HEK293 (cell line): Measurements from ENCODE around the gene CDCA3.

Experiments used
- AEBP2 ChIP-seq: fragments of 450-650 bp; formaldehyde crosslinking; IDR thresholded peaks from 2 replicates; pipeline ENCODE4 v1.5.1; 2016; ENCODE audit warnings: missing biosample characterization, missing genetic modification characterization, borderline replicate concordance
- BCL11A ChIP-seq: fragments of 450-650 bp; formaldehyde crosslinking; IDR thresholded peaks from 2 replicates; pipeline ENCODE4 v1.5.1; 2016; ENCODE audit warnings: low read depth, missing biosample characterization, missing genetic modification characterization
- GLIS1 ChIP-seq: fragments of 450-650 bp; formaldehyde crosslinking; IDR thresholded peaks from 2 replicates; pipeline ENCODE4 v1.5.1; 2016; ENCODE audit warnings: missing biosample characterization, missing genetic modification characterization
- HOXD13 ChIP-seq: sonication (generic); formaldehyde crosslinking; IDR thresholded peaks from 2 replicates; pipeline ENCODE4 v1.8.0; 2022; ENCODE audit warnings: missing genetic modification reagents, borderline replicate concordance
- REPIN1 ChIP-seq: fragments of 450-650 bp; formaldehyde crosslinking; IDR thresholded peaks from 2 replicates; pipeline ENCODE4 v1.5.1; 2017; ENCODE audit warnings: missing biosample characterization, missing genetic modification characterization, low read depth
- SCRT1 ChIP-seq: fragments of 450-650 bp; formaldehyde crosslinking; IDR thresholded peaks from 2 replicates; pipeline ENCODE4 v1.5.1; 2016; ENCODE audit warnings: missing biosample characterization, missing genetic modification characterization, borderline replicate concordance
- SCRT2 ChIP-seq: fragments of 450-650 bp; formaldehyde crosslinking; IDR thresholded peaks from 2 replicates; pipeline ENCODE4 v1.5.1; 2016; ENCODE audit warnings: missing biosample characterization, missing genetic modification characterization
- TRIM28 ChIP-seq: IDR thresholded peaks from 2 replicates; pipeline ENCODE4 v1.6.1; 2011; ENCODE audit warnings: low read length, control low read depth, borderline replicate concordance
- WT1 ChIP-seq: fragments of 450-650 bp; formaldehyde crosslinking; IDR thresholded peaks from 2 replicates; pipeline ENCODE4 v1.5.1; 2016; ENCODE audit warnings: missing biosample characterization, missing genetic modification characterization
- YY1 ChIP-seq: fragments of 450-650 bp; formaldehyde crosslinking; IDR thresholded peaks from 2 replicates; pipeline ENCODE4 v1.5.1; 2018; ENCODE audit warnings: missing biosample characterization, missing genetic modification characterization
- ZBTB11 ChIP-seq: fragments of 450-650 bp; formaldehyde crosslinking; conservative IDR thresholded peaks from 2 replicates; pipeline ENCODE4 v1.5.1; 2016; ENCODE audit warnings: low read depth, missing biosample characterization, missing genetic modification characterization
- ZBTB8A ChIP-seq: fragments of 450-650 bp; formaldehyde crosslinking; IDR thresholded peaks from 2 replicates; pipeline ENCODE4 v1.5.1; 2016; ENCODE audit warnings: missing biosample characterization, missing genetic modification characterization
- ZNF184 ChIP-seq: fragments of 450-650 bp; IDR thresholded peaks from 2 replicates; pipeline ENCODE4 v1.5.1; 2018; ENCODE audit warnings: missing biosample characterization, mild to moderate bottlenecking, missing genetic modification characterization
- ZNF214 ChIP-seq: fragments of 450-650 bp; formaldehyde crosslinking; IDR thresholded peaks from 2 replicates; pipeline ENCODE4 v1.5.1; 2017; ENCODE audit warnings: missing biosample characterization, mild to moderate bottlenecking, missing genetic modification characterization, borderline replicate concordance
- ZNF221 ChIP-seq: fragments of 450-650 bp; formaldehyde crosslinking; IDR thresholded peaks from 2 replicates; pipeline ENCODE4 v1.5.1; 2017; ENCODE audit warnings: missing biosample characterization, missing genetic modification characterization, borderline replicate concordance
- ZNF239 ChIP-seq: fragments of 450-650 bp; formaldehyde crosslinking; IDR thresholded peaks from 2 replicates; pipeline ENCODE4 v1.5.1; 2016; ENCODE audit warnings: missing biosample characterization, missing genetic modification characterization
- ZNF248 ChIP-seq: fragments of 450-650 bp; formaldehyde crosslinking; IDR thresholded peaks from 2 replicates; pipeline ENCODE4 v1.5.1; 2017; ENCODE audit warnings: missing biosample characterization, missing genetic modification characterization
- ZNF335 ChIP-seq: fragments of 450-650 bp; formaldehyde crosslinking; conservative IDR thresholded peaks from 2 replicates; pipeline ENCODE4 v1.5.1; 2016; ENCODE audit warnings: missing biosample characterization, missing genetic modification characterization
- ZNF354C ChIP-seq: fragments of 450-650 bp; formaldehyde crosslinking; IDR thresholded peaks from 2 replicates; pipeline ENCODE4 v1.5.1; 2016; ENCODE audit warnings: missing biosample characterization, missing genetic modification characterization, low read depth, borderline replicate concordance
- ZNF391 ChIP-seq: fragments of 450-650 bp; formaldehyde crosslinking; IDR thresholded peaks from 2 replicates; pipeline ENCODE4 v1.5.1; 2016; ENCODE audit warnings: low read depth, missing biosample characterization, missing genetic modification characterization, borderline replicate concordance
- ZNF48 ChIP-seq: fragments of 450-650 bp; formaldehyde crosslinking; IDR thresholded peaks from 2 replicates; pipeline ENCODE4 v1.5.1; 2016; ENCODE audit warnings: missing biosample characterization, missing genetic modification characterization
- ZNF488 ChIP-seq: fragments of 450-650 bp; formaldehyde crosslinking; IDR thresholded peaks from 2 replicates; pipeline ENCODE4 v1.5.1; 2016; ENCODE audit warnings: missing biosample characterization, missing genetic modification characterization
- ZNF514 ChIP-seq: fragments of 450-650 bp; formaldehyde crosslinking; IDR thresholded peaks from 2 replicates; pipeline ENCODE4 v1.5.1; 2016; ENCODE audit warnings: missing biosample characterization, missing genetic modification characterization
- ZNF623 ChIP-seq: fragments of 450-650 bp; formaldehyde crosslinking; IDR thresholded peaks from 2 replicates; pipeline ENCODE4 v1.5.1; 2016; ENCODE audit warnings: missing biosample characterization, missing genetic modification characterization
- ZNF626 ChIP-seq: fragments of 450-650 bp; sonication (Bioruptor Pico); formaldehyde crosslinking; IDR thresholded peaks from 2 replicates; pipeline ENCODE4 v1.5.1; 2018; ENCODE audit warnings: missing biosample characterization, missing genetic modification characterization, inconsistent platforms
- ZNF747 ChIP-seq: fragments of 450-650 bp; formaldehyde crosslinking; IDR thresholded peaks from 2 replicates; pipeline ENCODE4 v1.5.1; 2016; ENCODE audit warnings: missing biosample characterization, missing genetic modification characterization
- ZNF76 ChIP-seq: fragments of 450-650 bp; formaldehyde crosslinking; IDR thresholded peaks from 2 replicates; pipeline ENCODE4; 2016; ENCODE audit warnings: low read depth, missing biosample characterization, missing genetic modification characterization, borderline replicate concordance
- ZNF777 ChIP-seq: fragments of 450-650 bp; formaldehyde crosslinking; IDR thresholded peaks from 2 replicates; pipeline ENCODE4 v1.5.1; 2017; ENCODE audit warnings: missing biosample characterization, missing genetic modification characterization, borderline replicate concordance
- ZSCAN23 ChIP-seq: fragments of 450-650 bp; formaldehyde crosslinking; IDR thresholded peaks from 2 replicates; pipeline ENCODE4 v1.5.1; 2016; ENCODE audit warnings: missing biosample characterization, missing genetic modification characterization
- ZSCAN30 ChIP-seq: fragments of 450-650 bp; IDR thresholded peaks from 2 replicates; pipeline ENCODE4 v1.5.1; 2018; ENCODE audit warnings: missing biosample characterization, mild to moderate bottlenecking, missing genetic modification characterization, moderate library complexity
- TF ChIP-seq, protein P1 (sequence below): fragments of 450-650 bp; formaldehyde crosslinking; IDR thresholded peaks from 2 replicates; pipeline ENCODE4 v1.5.1; 2016; ENCODE audit warnings: missing biosample characterization, missing genetic modification characterization
- TF ChIP-seq, protein P2 (sequence below): fragments of 450-650 bp; formaldehyde crosslinking; IDR thresholded peaks from 2 replicates; pipeline ENCODE4 v1.5.1; 2016; ENCODE audit warnings: missing biosample characterization, missing genetic modification characterization

CDCA3 gene

DNA sequence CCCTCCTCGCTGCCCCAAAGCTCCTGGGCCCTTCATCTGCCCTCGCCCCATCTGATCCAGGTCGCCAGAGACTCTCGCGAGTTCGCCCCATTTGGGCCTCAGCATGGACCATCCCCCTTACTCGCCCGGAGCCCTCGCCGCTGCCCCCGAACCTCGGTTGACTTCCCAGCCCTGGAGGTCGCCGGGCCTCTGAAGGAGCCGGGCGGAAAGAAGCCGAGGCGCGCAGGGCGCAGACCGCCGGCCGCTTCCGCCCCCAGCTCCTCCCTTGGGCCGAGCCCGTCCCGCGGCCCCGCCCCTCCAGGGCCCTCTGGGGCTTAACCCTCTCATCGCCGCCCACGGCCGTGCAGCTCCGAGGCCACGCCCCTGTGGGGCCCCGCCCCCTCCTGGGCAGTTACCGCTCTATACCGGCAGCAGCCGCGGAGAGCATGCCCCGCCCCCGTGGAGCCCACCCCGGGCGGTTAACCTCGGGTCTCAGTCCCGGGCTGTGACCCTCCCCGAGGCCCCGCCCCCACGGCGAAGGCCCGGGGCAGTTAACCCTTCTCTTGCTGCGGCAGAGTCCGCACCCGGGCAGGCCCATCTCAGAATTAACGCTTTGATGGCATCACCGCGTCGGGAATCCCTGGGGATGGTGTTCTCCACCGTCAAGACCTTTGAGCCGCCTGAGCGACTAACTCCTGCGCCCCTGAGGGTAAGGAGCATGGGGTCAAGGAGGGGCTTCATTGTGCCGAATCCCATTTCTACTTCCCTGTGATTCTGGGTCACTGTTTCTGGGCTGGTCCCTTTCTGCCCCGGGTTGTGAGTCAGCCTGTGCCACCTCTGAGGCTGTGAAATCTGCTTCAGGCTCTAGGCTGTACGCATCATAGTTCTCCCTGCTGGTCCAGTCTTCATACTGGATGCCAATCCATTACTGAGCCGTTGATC is 22.3 kb upstream of the CDCA3 start, which contains the start of gene SPSB2 (continued):
- TF ChIP-seq ZNF514 (tag by site-specific recombination) (no peak), ZNF626 (tag by site-specific recombination) (no peak), ZNF391 (tag by site-specific recombination) (no peak), GLIS1 (tag by site-specific recombination) (peak; percentile 53), BCL11A (tag by site-specific recombination) (no peak), ZNF76 (tag by site-specific recombination) (peak; percentile 63), TRIM28 (no peak), ZNF48 (tag by site-specific recombination) (no peak), ZSCAN30 (tag by site-specific recombination) (0 out of 2 replicates have a peak, but pooled peaks have one; percentile 13), ZNF335 (tag by site-specific recombination) (peak; percentile 88), ZNF488 (tag by site-specific recombination) (no peak), ZBTB11 (tag by site-specific recombination) (peak; percentile 96), SCRT2 (tag by site-specific recombination) (no peak), AEBP2 (tag by site-specific recombination) (no peak), SCRT1 (tag by site-specific recombination) (no peak), ZNF184 (no peak), REPIN1 (tag by site-specific recombination) (no peak), ZNF239 (no peak), ZNF221 (no peak), ZNF354C (tag by site-specific recombination) (no peak), HOXD13 (no peak), ZSCAN23 (tag by site-specific recombination) (0 out of 2 replicates have a peak, but pooled peaks have one; percentile 16), ZNF623 (tag by site-specific recombination) (no peak), ZNF747 (tag by site-specific recombination) (no peak), WT1 (0 out of 2 replicates have a peak, but pooled peaks have one; percentile 17), ZNF214 (no peak), ZBTB8A (tag by site-specific recombination) (peak; percentile 90), YY1 (no peak), ZNF248 (tag by site-specific recombination) (no peak), ZNF777 (tag by site-specific recombination) (no peak)
- TF ChIP-seq, protein P1, sequence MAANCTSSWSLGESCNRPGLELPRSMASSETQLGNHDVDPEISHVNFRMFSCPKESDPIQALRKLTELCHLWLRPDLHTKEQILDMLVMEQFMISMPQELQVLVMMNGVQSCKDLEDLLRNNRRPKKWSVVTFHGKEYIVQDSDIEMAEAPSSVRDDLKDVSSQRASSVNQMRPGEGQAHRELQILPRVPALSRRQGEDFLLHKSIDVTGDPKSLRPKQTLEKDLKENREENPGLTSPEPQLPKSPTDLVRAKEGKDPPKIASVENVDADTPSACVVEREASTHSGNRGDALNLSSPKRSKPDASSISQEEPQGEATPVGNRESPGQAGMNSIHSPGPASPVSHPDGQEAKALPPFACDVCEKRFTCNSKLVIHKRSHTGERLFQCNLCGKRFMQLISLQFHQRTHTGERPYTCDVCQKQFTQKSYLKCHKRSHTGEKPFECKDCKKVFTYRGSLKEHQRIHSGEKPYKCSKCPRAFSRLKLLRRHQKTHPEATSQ (tag by site-specific recombination): no peak
- TF ChIP-seq, protein P2, sequence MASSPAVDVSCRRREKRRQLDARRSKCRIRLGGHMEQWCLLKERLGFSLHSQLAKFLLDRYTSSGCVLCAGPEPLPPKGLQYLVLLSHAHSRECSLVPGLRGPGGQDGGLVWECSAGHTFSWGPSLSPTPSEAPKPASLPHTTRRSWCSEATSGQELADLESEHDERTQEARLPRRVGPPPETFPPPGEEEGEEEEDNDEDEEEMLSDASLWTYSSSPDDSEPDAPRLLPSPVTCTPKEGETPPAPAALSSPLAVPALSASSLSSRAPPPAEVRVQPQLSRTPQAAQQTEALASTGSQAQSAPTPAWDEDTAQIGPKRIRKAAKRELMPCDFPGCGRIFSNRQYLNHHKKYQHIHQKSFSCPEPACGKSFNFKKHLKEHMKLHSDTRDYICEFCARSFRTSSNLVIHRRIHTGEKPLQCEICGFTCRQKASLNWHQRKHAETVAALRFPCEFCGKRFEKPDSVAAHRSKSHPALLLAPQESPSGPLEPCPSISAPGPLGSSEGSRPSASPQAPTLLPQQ: peak; percentile 60
